Panc1 (cell line): ENCODE measurements around the gene DCBLD1. TPM values are rescaled to one million over a fixed set of nuclear protein-coding genes. Genes with fewer than 3 reads are reported as not detected.

Experiments used
- ATAC-seq: fragments of 200-7000 bp; cut with Tn5 transposase; 2 replicates; pipeline ENCODE4 v1.9.1; 2020; ENCODE audit warnings: mild to moderate bottlenecking, moderate library complexity
- BruUV-seq: library from RNA; stranded (reverse); fragments of 400-500 nt; replicated peaks from 2 replicates; lab custom pipeline; 2021; lab: Mats Ljungman, UMichigan
- CTCF ChIA-PET: fragments of 300-600 bp; sonication (Branson Sonifier 250); formaldehyde crosslinking; loops from one replicate; lab custom pipeline; 2022; ENCODE audit warnings: antibody characterized with exemption; lab: Charles Lee
- POLR2A ChIA-PET: fragments of 300-600 bp; sonication (Branson Sonifier 250); formaldehyde crosslinking; loops from one replicate; lab custom pipeline; 2022; ENCODE audit warnings: antibody characterized with exemption; lab: Charles Lee
- DNase-seq: peaks from one replicate; pipeline ENCODE4 v3.0.0-alpha.2; 2010; ENCODE audit warnings: low read depth, low spot score
- H3K27ac ChIP-seq: 2 replicates; pipeline ENCODE4 v1.5.1; 2011; ENCODE audit warnings: mild to moderate bottlenecking, low read length, inconsistent platforms
- H3K27me3 ChIP-seq: fragments of 200-500 bp; sonication (Bioruptor generic); 2 replicates; pipeline ENCODE4 v1.6.0; 2014; ENCODE audit warnings: low read length, inconsistent platforms; ENCODE audit not compliant: control insufficient read depth, insufficient read depth
- H3K36me3 ChIP-seq: fragments of 200-500 bp; sonication (Bioruptor generic); 2 replicates; pipeline ENCODE4 v1.5.1; 2014; ENCODE audit warnings: inconsistent platforms, mild to moderate bottlenecking, low read length, moderate library complexity; ENCODE audit not compliant: control insufficient read depth, insufficient read depth
- H3K4me1 ChIP-seq: 2 replicates; pipeline ENCODE4 v1.5.1; 2011; ENCODE audit warnings: inconsistent platforms, mild to moderate bottlenecking, low read length, moderate library complexity; ENCODE audit not compliant: control insufficient read depth, insufficient read depth
- H3K4me3 ChIP-seq, 2 experiments: 2 replicates each; pipeline ENCODE4 v1.5.1; 2011 to 2012; ENCODE audit warnings: low read depth in 2 of 2, low read length in 2 of 2, mild to moderate bottlenecking in 2 of 2, inconsistent platforms in 1 of 2, moderate library complexity in 1 of 2
- H3K9me3 ChIP-seq: fragments of 200-500 bp; sonication (Bioruptor generic); 2 replicates; pipeline ENCODE4 v1.5.1; 2014; ENCODE audit warnings: low read depth, mild to moderate bottlenecking, inconsistent platforms, low read length, moderate library complexity; ENCODE audit not compliant: control insufficient read depth, insufficient read depth
- POLR2AphosphoS5 ChIP-seq: IDR thresholded peaks from 2 replicates; pipeline ENCODE4 v1.6.1; 2012; ENCODE audit warnings: mild to moderate bottlenecking, low read depth, low read length, moderate library complexity
- SIN3A ChIP-seq: IDR thresholded peaks from 2 replicates; pipeline ENCODE4 v1.6.1; 2012; ENCODE audit warnings: low read depth, mild to moderate bottlenecking, low read length, moderate library complexity, borderline replicate concordance; ENCODE audit not compliant: insufficient read depth
- TCF7L2 ChIP-seq: IDR thresholded peaks from 2 replicates; pipeline ENCODE4 v1.6.1; 2011; ENCODE audit warnings: mild to moderate bottlenecking, low read depth, low read length, inconsistent platforms
- in situ Hi-C: cut with HindIII; loops from 2 replicates; pipeline ENCODE4 v1.10.0; 2016; ENCODE audit warnings: low sequenced_read_pairs, low pct_unique_long_range_greater_than_20kb
- intact Hi-C: fragments of 100-400 bp; cut with micrococcal nuclease; formaldehyde crosslinking; loops from one replicate; pipeline ENCODE4 v1.10.0; 2022; ENCODE audit not compliant: unreplicated experiment
- total RNA-seq: library from RNA; stranded (reverse); gene quantifications from one replicate; pipeline ENCODE4 v1.2.1, GENCODE V29; 2021; ENCODE audit not compliant: unreplicated experiment
- TF ChIP-seq, protein P1 (sequence below): fragments of 450-650 bp; IDR thresholded peaks from 2 replicates; pipeline ENCODE4 v1.5.1; 2017; ENCODE audit warnings: mild to moderate bottlenecking
- TF ChIP-seq, protein P2 (sequence below), 2 experiments: IDR thresholded peaks; 2 replicates each; pipeline ENCODE4 v1.6.1; 2011 to 2012; ENCODE audit warnings: low read depth in 2 of 2, control low read depth in 1 of 2, low read length in 1 of 2, mild to moderate bottlenecking in 1 of 2, moderate library complexity in 1 of 2; ENCODE audit not compliant: insufficient read depth in 1 of 2

The DCBLD1 gene
- total RNA-seq, 1 experiment from 2014 or later: 29.0 TPM

DNA sequence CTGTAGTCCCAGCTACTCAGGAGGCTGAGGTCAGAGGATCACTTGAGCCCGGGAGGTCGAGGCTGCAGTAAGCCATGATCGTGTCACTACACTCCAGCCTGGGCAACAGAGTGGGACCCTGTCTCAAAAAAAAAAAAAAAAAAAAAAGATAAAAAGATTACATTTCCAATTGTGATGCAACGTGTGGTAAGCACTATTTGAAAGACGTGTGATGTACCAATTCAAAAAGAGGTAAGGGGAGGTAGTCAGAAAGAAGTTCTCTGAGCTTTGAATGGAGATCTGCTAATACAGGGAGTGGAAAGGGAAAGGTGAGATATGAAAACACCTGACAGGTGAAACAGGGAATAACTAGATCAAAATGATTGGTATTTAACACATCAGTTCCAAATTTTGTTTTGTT, 108.0 kb downstream of the DCBLD1 start:
- POLR2A ChIA-PET: no interaction called here
- TF ChIP-seq TCF7L2: no peak
- TF ChIP-seq, protein P1, sequence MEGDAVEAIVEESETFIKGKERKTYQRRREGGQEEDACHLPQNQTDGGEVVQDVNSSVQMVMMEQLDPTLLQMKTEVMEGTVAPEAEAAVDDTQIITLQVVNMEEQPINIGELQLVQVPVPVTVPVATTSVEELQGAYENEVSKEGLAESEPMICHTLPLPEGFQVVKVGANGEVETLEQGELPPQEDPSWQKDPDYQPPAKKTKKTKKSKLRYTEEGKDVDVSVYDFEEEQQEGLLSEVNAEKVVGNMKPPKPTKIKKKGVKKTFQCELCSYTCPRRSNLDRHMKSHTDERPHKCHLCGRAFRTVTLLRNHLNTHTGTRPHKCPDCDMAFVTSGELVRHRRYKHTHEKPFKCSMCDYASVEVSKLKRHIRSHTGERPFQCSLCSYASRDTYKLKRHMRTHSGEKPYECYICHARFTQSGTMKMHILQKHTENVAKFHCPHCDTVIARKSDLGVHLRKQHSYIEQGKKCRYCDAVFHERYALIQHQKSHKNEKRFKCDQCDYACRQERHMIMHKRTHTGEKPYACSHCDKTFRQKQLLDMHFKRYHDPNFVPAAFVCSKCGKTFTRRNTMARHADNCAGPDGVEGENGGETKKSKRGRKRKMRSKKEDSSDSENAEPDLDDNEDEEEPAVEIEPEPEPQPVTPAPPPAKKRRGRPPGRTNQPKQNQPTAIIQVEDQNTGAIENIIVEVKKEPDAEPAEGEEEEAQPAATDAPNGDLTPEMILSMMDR: no peak
- TF ChIP-seq SIN3A: no peak
- no peak for TF ChIP-seq POLR2AphosphoS5
- TF ChIP-seq, protein P2, sequence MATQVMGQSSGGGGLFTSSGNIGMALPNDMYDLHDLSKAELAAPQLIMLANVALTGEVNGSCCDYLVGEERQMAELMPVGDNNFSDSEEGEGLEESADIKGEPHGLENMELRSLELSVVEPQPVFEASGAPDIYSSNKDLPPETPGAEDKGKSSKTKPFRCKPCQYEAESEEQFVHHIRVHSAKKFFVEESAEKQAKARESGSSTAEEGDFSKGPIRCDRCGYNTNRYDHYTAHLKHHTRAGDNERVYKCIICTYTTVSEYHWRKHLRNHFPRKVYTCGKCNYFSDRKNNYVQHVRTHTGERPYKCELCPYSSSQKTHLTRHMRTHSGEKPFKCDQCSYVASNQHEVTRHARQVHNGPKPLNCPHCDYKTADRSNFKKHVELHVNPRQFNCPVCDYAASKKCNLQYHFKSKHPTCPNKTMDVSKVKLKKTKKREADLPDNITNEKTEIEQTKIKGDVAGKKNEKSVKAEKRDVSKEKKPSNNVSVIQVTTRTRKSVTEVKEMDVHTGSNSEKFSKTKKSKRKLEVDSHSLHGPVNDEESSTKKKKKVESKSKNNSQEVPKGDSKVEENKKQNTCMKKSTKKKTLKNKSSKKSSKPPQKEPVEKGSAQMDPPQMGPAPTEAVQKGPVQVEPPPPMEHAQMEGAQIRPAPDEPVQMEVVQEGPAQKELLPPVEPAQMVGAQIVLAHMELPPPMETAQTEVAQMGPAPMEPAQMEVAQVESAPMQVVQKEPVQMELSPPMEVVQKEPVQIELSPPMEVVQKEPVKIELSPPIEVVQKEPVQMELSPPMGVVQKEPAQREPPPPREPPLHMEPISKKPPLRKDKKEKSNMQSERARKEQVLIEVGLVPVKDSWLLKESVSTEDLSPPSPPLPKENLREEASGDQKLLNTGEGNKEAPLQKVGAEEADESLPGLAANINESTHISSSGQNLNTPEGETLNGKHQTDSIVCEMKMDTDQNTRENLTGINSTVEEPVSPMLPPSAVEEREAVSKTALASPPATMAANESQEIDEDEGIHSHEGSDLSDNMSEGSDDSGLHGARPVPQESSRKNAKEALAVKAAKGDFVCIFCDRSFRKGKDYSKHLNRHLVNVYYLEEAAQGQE (IDR thresholded peaks at IDR 0.05; ENCODE audit: insufficient read depth in 1 of 2, low read depth in 2 of 2, low read length in 1 of 2): no peak

DNA sequence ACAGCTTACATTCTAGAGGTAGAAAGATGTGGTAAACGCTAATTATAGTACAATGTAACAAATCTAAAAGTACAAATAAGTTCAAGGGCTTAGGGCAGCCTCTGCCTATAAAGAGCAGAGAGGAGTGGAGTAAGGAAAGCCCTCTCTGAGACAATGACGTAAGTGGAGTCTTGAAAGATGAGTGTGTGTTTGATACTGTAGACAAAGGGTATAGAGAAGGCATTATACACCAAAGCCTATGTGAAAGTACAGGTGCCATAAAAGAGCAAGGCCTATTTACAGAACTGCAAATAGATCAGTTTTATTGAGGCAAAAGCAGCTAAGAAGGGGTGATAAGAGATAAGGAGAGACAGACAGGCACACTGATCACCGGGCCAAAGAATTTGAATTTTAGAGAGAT, 108.9 kb downstream of the DCBLD1 start:
- no peaks in the 10 kb centered on the region for H3K27me3 ChIP-seq
- in situ Hi-C loops: no loop called here
- ATAC-seq: no peak
- H3K36me3 ChIP-seq: peaks cover 3% of the 10 kb centered on the region; the same call in 1 of the 2 replicates
- DNase-seq: no peak
- 0 out of 2 replicates have a peak, but pooled peaks cover 3% of the 10 kb centered on the region for H3K4me1 ChIP-seq
- ChIA-PET POLR2A (no interaction called here), CTCF (no interaction called here)
- H3K27ac ChIP-seq: no peak overlapping the region
- BruUV-seq: no TSS peak
- H3K4me3 ChIP-seq: no peak overlapping the region
- H3K9me3 ChIP-seq: no peaks in the 10 kb centered on the region
- intact Hi-C loops: no loop called here
- TF ChIP-seq POLR2AphosphoS5: no peak
- TF ChIP-seq TCF7L2: no peak

More for the DNA sequence above, 108.0 kb downstream of the DCBLD1 start:
- CTCF ChIA-PET: interaction anchor here (0.7 kb wide), 1 partner anchor 35 kb away, joined by 17 read pairs; no protein-coding TSS in a partner anchor
- DNase-seq: no peak
- 0 out of 2 replicates have a peak, but pooled peaks cover 3% of the 10 kb centered on the region for H3K4me1 ChIP-seq
- no peaks in the 10 kb centered on the region for H3K27me3 ChIP-seq
- no TSS peak for BruUV-seq
- in situ Hi-C loops (no loop called here), intact Hi-C loops (no loop called here)
- no peak overlapping the region for H3K27ac ChIP-seq
- ATAC-seq: no peak
- H3K4me3 ChIP-seq: no peak overlapping the region
- no peaks in the 10 kb centered on the region for H3K9me3 ChIP-seq
- peaks cover 3% of the 10 kb centered on the region; the same call in 1 of the 2 replicates for H3K36me3 ChIP-seq

DNA sequence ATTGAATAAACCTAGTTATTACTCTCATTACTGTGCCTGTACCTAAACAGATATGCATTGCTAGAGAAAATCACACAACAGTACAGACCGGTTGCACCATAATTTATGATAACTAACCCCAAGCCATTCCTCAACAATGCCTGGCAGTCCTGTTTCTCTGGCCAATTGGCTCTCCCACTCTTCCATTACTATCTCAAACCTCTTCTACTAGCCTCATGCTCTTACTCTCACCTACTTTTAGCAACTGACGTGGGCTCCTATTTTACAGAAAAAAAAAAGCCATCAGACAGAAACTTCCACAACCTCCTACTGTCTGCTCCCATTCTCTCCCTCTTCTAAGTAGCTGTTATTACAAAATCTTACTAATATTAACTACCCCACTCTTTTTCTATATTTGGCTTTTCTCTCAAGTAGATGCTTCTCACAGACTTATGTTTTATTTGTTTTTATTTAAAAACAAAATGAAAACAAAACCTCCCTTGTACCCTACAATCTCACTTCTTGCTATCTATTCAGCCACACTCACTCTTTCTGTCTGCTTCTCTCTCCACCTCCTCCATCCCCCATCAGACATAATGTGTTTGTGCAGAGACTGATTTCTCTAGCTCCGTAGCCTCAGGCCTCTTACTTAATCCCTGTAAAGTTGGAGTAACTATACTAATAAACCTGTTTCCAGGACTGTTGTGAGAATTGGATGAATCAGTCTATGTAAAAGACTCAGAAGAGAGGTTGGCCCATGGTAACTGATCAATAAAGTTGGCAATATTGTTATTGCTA, 110.7 kb downstream of the DCBLD1 start:
- in situ Hi-C loops (no loop called here), intact Hi-C loops (no loop called here)
- Histone ChIP-seq H3K27me3 (no peaks in the 10 kb centered on the region), H3K9me3 (peaks cover 8% of the 10 kb centered on the region; the same call in 1 of the 2 replicates), H3K27ac (no peak overlapping the region), H3K36me3 (peaks cover 3% of the 10 kb centered on the region; the same call in 1 of the 2 replicates), H3K4me1 (0 out of 2 replicates have a peak, but pooled peaks cover 3% of the 10 kb centered on the region), H3K4me3 (no peak overlapping the region)
- ATAC-seq (no peak), DNase-seq (no peak)
- CTCF ChIA-PET: no interaction called here
- TF ChIP-seq TCF7L2 (no peak), POLR2AphosphoS5 (no peak), SIN3A (no peak)
- TF ChIP-seq, protein P2 (IDR thresholded peaks at IDR 0.05; ENCODE audit: insufficient read depth in 1 of 2, low read depth in 2 of 2, low read length in 1 of 2): no peak
- TF ChIP-seq, protein P1: no peak
- POLR2A ChIA-PET: no interaction called here
- no TSS peak for BruUV-seq
